ENCODE data around the gene CAMTA1. TPM values are rescaled to one million over a fixed set of nuclear protein-coding genes. Genes with fewer than 3 reads are reported as not detected.

The CAMTA1 gene
- total RNA-seq, 1 experiment from 2014 or later, result 103 TPM

DNA sequence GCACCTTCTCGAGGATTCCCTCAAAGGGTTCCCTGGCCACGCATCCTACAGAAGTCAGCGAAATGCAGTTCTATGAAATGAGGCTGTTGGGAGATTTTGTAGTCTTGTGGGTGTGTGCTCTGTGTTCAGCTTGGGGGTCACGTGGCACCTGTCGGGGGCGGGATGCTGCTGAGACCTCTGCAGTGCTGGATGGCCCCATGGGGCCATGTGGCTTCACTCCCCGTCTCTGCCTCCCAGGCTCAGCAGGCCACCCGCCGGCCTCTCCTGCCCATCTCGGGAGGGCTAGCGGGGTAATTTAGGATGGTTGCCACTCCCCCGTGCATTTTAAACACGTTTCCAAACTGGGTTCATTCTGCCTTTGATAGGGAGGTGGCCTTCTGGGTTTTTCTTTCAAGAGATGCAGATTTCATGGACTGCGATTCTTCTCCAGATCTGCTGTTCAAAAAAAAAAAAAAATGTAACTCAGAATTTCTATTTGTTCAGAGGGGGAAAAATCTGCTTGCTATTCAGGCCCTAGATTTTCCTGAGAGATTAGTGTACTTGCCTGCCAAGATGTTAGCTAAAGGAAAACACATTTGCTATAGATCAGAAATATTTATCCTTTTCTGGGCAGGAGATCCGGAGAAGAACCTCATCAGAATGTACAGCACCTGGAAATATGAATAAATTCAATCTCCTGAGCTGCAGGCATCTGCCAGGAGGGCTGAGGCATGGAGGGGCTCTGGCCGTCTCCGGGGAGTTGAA lies 708.6 kb downstream of the CAMTA1 start:
- Histone ChIP-seq H3K36me3 (no peaks in the 10 kb centered on the region), H3K27me3 (no peaks in the 10 kb centered on the region), H3K4me3 (no peak overlapping the region), H3K9me3 (no peaks in the 10 kb centered on the region)
- DNase-seq, result no peak

DNA sequence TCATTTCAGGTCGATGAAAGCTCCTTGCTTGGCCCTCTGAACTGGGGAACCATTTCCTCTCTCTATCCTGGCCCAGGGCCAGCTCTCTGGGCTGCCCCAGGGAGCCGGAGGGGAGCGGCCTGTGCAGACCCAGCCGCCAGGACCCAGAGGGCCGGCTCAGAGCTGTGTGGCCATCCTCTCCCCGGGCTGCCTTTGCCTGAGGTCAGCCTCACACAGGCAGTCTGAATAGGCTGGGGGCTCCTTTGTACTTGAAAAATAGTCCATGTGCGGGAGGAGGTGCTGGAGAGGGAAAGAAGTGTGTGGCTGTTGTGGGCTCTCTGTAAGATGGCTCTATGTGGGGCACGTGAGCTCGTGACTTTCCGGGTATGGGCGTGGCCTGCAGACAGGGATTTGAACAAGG lies 710.7 kb downstream of the CAMTA1 start:
- Histone ChIP-seq H3K9me3 (no peaks in the 10 kb centered on the region), H3K27me3 (no peaks in the 10 kb centered on the region), H3K4me3 (no peak overlapping the region), H3K36me3 (no peaks in the 10 kb centered on the region)
- no peak for DNase-seq

GRCh38 chr1:7497107-7497637 lies 711.9 kb downstream of the CAMTA1 start:
- no peak for DNase-seq
- Histone ChIP-seq H3K36me3 (no peaks in the 10 kb centered on the region), H3K4me3 (no peak overlapping the region), H3K9me3 (no peaks in the 10 kb centered on the region), H3K27me3 (no peaks in the 10 kb centered on the region)

GRCh38 chr1:7500381-7501083 lies 715.3 kb downstream of the CAMTA1 start:
- Histone ChIP-seq H3K9me3 (no peaks in the 10 kb centered on the region), H3K4me3 (no peak overlapping the region), H3K36me3 (no peaks in the 10 kb centered on the region), H3K27me3 (no peaks in the 10 kb centered on the region)
- no peak for DNase-seq

DNA sequence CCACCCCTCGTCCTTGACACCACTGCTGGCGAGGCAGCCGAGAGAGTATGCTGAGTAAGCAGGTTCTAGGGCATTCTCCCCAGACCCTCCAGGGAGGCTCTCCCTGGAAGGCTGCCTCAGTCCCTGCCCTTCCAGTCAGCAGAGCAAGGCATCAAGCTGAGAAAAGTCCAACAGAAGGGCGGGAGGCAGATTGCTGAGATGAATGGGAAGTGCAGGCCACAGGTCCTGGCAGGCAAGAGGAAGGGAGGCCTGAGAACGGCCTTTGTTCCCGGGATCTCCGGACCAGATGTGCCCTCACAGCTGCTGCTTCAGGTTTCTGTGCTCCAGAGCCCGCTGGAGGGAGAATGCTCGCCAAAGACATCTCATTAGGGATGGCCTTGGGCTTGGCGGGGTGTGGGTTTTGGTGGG lies 715.8 kb downstream of the CAMTA1 start:
- DNase-seq, result no peak
- no peaks in the 10 kb centered on the region for H3K9me3 ChIP-seq
- H3K4me3 ChIP-seq, result no peak overlapping the region
- no peaks in the 10 kb centered on the region for H3K36me3 ChIP-seq
- no peaks in the 10 kb centered on the region for H3K27me3 ChIP-seq

- Histone ChIP-seq H3K4me3 (no peak overlapping the region), H3K9me3 (no peaks in the 10 kb centered on the region), H3K36me3 (no peaks in the 10 kb centered on the region), H3K27me3 (no peaks in the 10 kb centered on the region)
- DNase-seq, result no peak
Observed at GRCh38 chr1:7501723-7502603, 716.7 kb downstream of the CAMTA1 start.

DNA sequence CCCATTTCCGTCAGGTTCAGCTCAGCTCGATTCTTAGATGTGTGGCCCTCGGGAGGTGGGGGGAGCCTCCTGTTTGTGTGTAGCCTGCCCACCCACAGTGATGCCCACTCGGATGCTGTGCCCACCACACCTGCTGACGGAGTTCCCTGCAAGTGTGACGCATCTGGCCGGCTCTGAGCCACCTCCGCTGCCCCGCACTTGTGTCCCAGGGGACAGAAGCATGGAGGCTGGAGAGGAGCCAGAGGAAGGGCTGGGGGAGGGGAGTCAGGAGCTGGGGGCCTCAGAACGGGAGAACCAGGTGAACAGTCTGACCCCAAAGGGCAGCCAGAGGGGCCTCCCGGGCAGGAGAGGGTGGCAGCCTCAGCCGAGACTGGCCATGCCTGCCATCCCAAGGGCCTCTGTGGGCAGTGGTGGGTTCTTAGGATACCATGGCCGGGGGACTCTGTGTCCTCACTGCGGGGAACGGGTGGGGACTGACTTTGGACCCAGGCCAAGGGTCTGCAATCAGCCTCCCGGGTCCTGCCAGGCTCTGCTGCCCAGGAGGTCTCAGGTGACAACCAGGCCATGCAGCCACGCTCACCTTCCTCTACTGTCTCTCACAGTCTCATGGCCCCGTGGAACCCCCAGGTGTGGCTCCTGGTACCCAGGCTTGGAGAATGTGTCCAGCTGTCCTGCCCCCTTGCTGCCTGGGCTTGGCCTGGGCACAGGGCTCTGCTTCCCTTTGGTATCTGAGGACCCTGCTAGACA lies 718.6 kb downstream of the CAMTA1 start:
- no peak for DNase-seq
- no peaks in the 10 kb centered on the region for H3K9me3 ChIP-seq
- no peaks in the 10 kb centered on the region for H3K27me3 ChIP-seq
- no peak overlapping the region for H3K4me3 ChIP-seq
- H3K36me3 ChIP-seq, result no peaks in the 10 kb centered on the region

- DNase-seq, result no peak
- no peaks in the 10 kb centered on the region for H3K9me3 ChIP-seq
- H3K4me3 ChIP-seq, result no peak overlapping the region
- H3K27me3 ChIP-seq, result no peaks in the 10 kb centered on the region
- no peaks in the 10 kb centered on the region for H3K36me3 ChIP-seq
Observed at GRCh38 chr1:7504438-7504720, 719.1 kb downstream of the CAMTA1 start.

DNA sequence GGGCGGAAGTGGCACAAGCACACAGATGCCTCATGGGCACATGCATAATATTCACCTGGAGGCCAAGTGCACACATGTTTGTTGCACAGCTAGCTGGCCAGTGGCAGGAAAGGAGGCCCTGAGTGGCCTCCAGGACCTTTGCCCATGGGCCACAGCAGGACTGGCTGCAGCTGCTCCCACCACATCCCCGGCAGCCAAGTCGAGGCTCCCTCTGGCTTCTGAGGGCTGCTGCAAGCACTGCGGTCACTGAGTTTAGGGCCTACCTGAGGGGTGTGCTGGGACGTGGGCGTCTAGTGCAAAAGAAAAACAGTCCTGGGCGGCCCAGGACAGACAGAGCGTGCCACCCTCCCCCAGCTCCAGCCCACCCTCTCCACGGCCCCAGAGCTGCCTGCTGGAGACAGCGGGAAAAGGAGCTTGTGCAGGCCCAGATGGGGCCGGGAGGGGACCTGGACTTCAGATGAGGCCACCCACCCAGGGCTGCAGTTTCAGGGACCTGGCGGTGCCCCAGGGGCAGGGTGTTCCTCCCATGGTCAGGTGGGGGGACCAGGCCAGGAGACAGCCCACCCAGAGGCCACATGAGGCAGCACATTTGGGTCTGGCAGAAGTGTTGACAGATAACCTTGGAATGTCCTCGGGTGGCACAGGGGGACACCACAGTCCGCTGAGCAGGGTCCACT lies 720.0 kb downstream of the CAMTA1 start:
- no peaks in the 10 kb centered on the region for H3K36me3 ChIP-seq
- H3K9me3 ChIP-seq, result no peaks in the 10 kb centered on the region
- no peaks in the 10 kb centered on the region for H3K27me3 ChIP-seq
- DNase-seq, result no peak
- no peak overlapping the region for H3K4me3 ChIP-seq

DNA sequence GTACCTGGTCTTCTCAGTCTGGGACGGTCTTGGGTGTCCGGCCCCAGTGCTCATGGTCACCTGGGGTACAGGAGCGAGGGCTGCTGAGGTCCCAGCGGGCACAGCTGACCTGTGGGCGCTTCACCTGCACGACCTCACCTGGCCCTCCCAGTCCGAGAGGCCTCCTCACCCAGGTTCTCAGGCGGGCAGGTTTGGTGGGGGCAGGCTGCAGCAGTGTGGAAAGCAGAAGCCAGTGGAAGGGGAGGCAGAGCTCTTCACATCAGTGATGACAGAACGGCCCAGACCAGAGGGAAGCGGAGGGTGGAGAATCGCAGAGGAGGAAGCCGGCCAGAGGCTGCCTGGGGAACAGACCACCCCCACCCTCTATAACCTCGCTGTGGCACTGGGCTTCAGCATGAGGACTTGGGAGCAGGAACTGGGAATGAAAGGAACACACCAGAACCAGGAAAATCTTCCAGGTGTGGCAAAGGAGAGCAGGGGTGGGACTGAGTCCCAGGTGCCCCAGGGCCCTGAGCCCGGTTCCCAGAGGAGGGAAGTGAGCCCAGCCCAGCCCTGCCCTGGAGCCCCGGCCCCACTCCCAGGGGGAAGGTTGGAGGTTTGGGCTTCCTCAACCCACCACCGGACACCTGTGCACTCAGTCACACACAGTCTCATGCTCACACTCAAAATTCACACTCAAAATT lies 720.7 kb downstream of the CAMTA1 start:
- H3K27me3 ChIP-seq, result no peaks in the 10 kb centered on the region
- H3K9me3 ChIP-seq, result no peaks in the 10 kb centered on the region
- DNase-seq, result no peak
- H3K4me3 ChIP-seq, result no peak overlapping the region
- H3K36me3 ChIP-seq, result no peaks in the 10 kb centered on the region

- H3K4me3 ChIP-seq, result no peak overlapping the region
- H3K36me3 ChIP-seq, result no peaks in the 10 kb centered on the region
- H3K9me3 ChIP-seq, result no peaks in the 10 kb centered on the region
- no peak for DNase-seq
- H3K27me3 ChIP-seq, result no peaks in the 10 kb centered on the region
Observed at GRCh38 chr1:7506454-7507284, 721.4 kb downstream of the CAMTA1 start.

GRCh38 chr1:7507285-7508019 lies 722.2 kb downstream of the CAMTA1 start:
- no peaks in the 10 kb centered on the region for H3K9me3 ChIP-seq
- DNase-seq, result no peak
- H3K4me3 ChIP-seq, result no peak overlapping the region
- H3K27me3 ChIP-seq, result no peaks in the 10 kb centered on the region
- no peaks in the 10 kb centered on the region for H3K36me3 ChIP-seq

- Histone ChIP-seq H3K4me3 (no peak overlapping the region), H3K9me3 (no peaks in the 10 kb centered on the region)
Observed at GRCh38 chr1:7508052-7508933, 723.0 kb downstream of the CAMTA1 start.

More at GRCh38 chr1:7508052-7508933, 723.0 kb downstream of the CAMTA1 start:
- Histone ChIP-seq H3K27me3 (no peaks in the 10 kb centered on the region), H3K36me3 (no peaks in the 10 kb centered on the region)
- DNase-seq, result no peak
